GM19099 (cell line): ENCODE results near the gene RIN2.

Source experiments
- POLR2A ChIP-seq: IDR thresholded peaks from 3 replicates; pipeline ENCODE4 v1.6.1; 2011; ENCODE audit warnings: low read depth; ENCODE audit not compliant: insufficient read length; ENCODE audit errors: extremely low read depth

The RIN2 gene

DNA sequence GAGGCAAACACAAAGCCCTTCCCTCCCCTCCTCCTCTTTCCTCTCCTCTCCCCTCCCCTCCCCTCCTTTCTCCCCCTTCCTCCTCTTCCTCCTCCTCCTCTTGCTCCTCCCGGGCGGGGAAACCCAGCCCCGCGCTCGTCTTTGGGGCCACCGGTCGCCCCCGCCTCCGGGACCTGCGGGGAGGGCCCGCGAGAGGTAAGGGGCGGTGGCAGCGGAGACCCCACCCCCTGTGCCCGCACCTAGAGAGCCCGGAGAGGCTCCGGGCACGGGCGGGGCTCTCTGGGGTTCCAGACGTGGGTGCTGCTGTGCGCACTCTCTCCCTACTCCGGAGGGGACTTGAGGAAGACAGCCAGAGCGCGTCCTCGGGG lies at the start of gene RIN2:
Gene RIN2 (plus strand): TSS at position 126 of the 368 bp plus-strand sequence. CDS start 131,344 bp downstream, outside the sequence.
- TF ChIP-seq POLR2A = no peak

DNA sequence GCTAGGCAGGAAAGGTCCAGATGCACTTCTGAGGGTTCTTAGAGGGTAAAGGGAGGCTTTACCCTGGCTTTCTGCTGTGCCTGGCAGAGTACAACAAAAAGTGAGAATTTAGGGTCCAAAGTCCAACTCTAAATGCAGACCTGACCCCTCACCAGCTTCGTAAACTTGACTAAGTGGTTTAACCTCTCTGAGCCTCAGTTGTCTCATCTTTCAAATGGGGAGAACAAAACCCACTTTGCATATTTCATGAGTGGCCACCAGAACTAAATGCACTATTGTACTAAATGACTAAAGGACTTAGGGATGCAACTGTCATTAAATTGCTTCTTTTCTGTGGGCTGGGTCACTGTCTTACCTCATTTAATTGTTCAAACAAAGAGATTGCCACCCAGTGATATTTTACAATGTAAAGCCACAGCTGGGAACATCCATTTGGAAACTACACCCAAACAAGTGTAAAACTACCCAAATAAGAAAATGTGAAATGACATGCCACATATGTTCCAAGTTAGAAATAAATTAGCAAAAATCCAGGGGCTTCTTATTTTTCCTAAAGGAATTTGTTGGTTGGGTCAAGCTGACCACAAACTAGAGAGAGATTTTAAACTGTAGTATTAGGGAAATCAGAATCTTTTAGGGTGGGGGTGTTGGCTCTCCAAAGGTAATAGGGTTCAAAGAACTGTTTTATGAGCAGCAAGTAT lies 48.3 kb upstream of the RIN2 start:
- no peak for TF ChIP-seq POLR2A

- no peak for TF ChIP-seq POLR2A
These were observed 47.5 kb upstream of the RIN2 start for GRCh38 chr20:19710336-19711120.

- TF ChIP-seq POLR2A = no peak
These were observed 46.9 kb upstream of the RIN2 start for GRCh38 chr20:19711126-19711525.

GRCh38 chr20:19712721-19713260 lies 45.3 kb upstream of the RIN2 start:
- no peak for TF ChIP-seq POLR2A

DNA sequence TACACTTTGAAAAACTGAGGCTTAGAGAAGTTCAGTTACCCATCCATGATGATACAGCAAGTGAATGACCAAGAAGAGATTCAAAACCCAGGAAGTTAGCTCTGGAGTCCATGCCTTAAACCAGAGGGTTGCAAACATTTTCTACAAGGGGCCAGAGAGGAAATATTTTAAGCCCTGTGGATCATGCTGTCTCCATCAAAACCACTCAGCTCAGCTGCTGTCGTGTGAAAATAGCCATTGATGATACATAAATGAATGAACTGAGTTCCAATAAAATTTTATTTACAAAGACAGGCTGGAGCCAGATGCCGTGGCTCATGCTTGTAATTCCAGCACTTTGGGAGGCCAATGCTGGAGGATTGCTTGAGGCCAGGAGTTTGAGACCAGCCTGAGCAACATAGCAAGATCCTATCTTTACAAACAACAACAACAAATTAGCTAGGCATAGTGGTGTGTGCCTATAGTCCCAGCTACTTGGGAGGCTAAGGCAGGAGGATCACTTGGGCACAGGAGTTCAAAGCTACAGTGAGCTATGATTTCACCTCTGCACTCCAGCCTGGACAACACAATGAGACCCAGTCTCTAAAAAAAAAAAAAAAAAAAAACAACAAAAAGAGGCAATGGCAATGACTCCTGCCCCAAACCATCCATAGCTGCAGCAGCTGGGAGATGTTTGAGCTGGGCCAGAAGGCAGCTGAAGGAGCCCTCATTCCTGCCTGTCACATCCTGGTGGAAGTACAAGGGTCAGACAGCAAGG lies 44.1 kb upstream of the RIN2 start:
- no peak for TF ChIP-seq POLR2A

- no peak for TF ChIP-seq POLR2A
These were observed 43.5 kb upstream of the RIN2 start for GRCh38 chr20:19714579-19714840.

DNA sequence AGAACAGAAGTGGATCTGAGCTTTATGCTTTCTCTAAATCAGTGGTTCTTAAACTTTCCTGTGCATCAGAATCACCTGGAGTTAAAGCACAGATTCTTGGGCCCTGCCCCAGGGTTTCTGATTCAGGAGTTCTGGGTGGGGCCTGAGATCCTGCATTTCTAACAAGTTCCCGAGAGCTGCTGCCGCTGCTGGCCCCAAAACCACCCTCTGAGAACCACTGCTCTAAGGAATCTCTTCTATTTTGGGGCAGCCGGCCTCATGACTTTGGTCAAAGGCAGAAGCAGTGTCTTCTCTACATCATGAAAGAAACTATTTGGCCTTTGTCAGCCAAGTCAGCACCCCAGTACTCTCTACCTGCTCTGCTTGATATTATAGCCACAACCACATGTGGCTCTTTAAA lies 42.1 kb upstream of the RIN2 start:
- TF ChIP-seq POLR2A = no peak

GRCh38 chr20:19718880-19719279 lies 39.2 kb upstream of the RIN2 start:
- TF ChIP-seq POLR2A = no peak

- TF ChIP-seq POLR2A = no peak
These were observed 37.1 kb upstream of the RIN2 start for GRCh38 chr20:19720991-19721390.

GRCh38 chr20:19723051-19723450 lies 35.0 kb upstream of the RIN2 start:
- no peak for TF ChIP-seq POLR2A

DNA sequence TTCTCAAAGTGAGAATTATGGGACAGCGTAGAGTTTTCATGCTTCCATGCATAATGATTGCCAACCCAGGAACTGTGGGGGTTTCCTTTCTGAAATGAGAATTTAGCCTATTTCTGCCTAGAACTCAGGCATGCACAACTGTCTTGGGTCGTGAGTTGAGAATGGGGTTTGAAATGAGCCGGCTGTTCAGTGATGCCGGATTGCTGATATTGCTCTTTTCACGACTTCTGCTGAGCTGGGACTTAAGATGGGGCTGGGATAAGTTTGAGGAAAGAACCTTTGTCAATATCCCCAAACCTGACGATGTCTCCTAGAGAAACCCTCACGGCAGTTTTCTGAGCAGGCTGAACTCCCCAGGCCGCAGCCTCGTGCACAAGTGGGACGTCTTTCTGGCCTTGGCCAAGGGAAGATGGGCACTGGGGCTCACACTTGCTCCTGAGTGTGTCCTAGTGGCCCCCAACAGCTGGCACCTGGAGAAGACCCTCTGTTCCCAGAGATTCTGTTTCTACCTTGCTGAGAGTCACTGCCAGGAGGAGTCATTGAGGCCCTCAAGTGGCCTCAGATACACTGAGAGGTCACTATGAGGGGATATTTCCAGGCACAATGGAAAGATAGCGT lies 34.1 kb upstream of the RIN2 start:
- no peak for TF ChIP-seq POLR2A

GRCh38 chr20:19725373-19725772 lies 32.7 kb upstream of the RIN2 start:
- TF ChIP-seq POLR2A = no peak

GRCh38 chr20:19725814-19726525 lies 32.1 kb upstream of the RIN2 start:
- no peak for TF ChIP-seq POLR2A

GRCh38 chr20:19727251-19727847 lies 30.7 kb upstream of the RIN2 start:
- TF ChIP-seq POLR2A = no peak

- TF ChIP-seq POLR2A = no peak
These were observed 28.4 kb upstream of the RIN2 start for GRCh38 chr20:19729672-19730071.
